ENCODE results near the gene UGT1A4. TPM values are rescaled to one million over a fixed set of nuclear protein-coding genes. Genes with fewer than 3 reads are reported as not detected.

Gene UGT1A4
- total and polyA plus RNA-seq, 9 donors, result not detected

Other genes with a start within 250 kb of the UGT1A4 start
- gene USP40, start 152.0 kb upstream of the UGT1A4 start, total RNA-seq, result 22.5 TPM
- gene USP40, start 152.0 kb upstream of the UGT1A4 start, polyA plus RNA-seq (ENCODE audit: insufficient read depth in 1 of 8, insufficient read length in 8 of 8, low replicate concordance in 1 of 8), result 10 to 100 TPM; 18.0 to 30.2 (median 21.9) TPM
- gene UGT1A8, start 101.1 kb upstream of the UGT1A4 start, total RNA-seq, result not detected
- gene UGT1A8, start 101.1 kb upstream of the UGT1A4 start, polyA plus RNA-seq (ENCODE audit: insufficient read depth in 1 of 8, insufficient read length in 8 of 8, low replicate concordance in 1 of 8), result not detected
- not detected for gene UGT1A10, start 82.3 kb upstream of the UGT1A4 start, total RNA-seq
- not detected for gene UGT1A10, start 82.3 kb upstream of the UGT1A4 start, polyA plus RNA-seq (ENCODE audit: insufficient read depth in 1 of 8, insufficient read length in 8 of 8, low replicate concordance in 1 of 8)
- not detected for gene UGT1A9, start 46.8 kb upstream of the UGT1A4 start, total RNA-seq
- not detected for gene UGT1A9, start 46.8 kb upstream of the UGT1A4 start, polyA plus RNA-seq (ENCODE audit: insufficient read depth in 1 of 8, insufficient read length in 8 of 8, low replicate concordance in 1 of 8)
- gene UGT1A7, start 36.8 kb upstream of the UGT1A4 start, total RNA-seq, result not detected
- under 1 TPM in 1 of 8 donors, not detected in 7; 0.13 TPM for gene UGT1A7, start 36.8 kb upstream of the UGT1A4 start, polyA plus RNA-seq (ENCODE audit: insufficient read depth in 1 of 8, insufficient read length in 8 of 8, low replicate concordance in 1 of 8)
- gene UGT1A6, start 25.8 kb upstream of the UGT1A4 start, total RNA-seq, result not detected
- under 1 TPM in 1 of 8 donors, not detected in 7; 0.16 TPM for gene UGT1A6, start 25.8 kb upstream of the UGT1A4 start, polyA plus RNA-seq (ENCODE audit: insufficient read depth in 1 of 8, insufficient read length in 8 of 8, low replicate concordance in 1 of 8)
- not detected for gene UGT1A5, start 5.8 kb upstream of the UGT1A4 start, total RNA-seq
- gene UGT1A5, start 5.8 kb upstream of the UGT1A4 start, polyA plus RNA-seq (ENCODE audit: insufficient read depth in 1 of 8, insufficient read length in 8 of 8, low replicate concordance in 1 of 8), result not detected
- gene UGT1A3, start 10.3 kb downstream of the UGT1A4 start, total RNA-seq, result not detected
- not detected for gene UGT1A3, start 10.3 kb downstream of the UGT1A4 start, polyA plus RNA-seq (ENCODE audit: insufficient read depth in 1 of 8, insufficient read length in 8 of 8, low replicate concordance in 1 of 8)
- not detected for gene UGT1A1, start 41.5 kb downstream of the UGT1A4 start, total RNA-seq
- gene UGT1A1, start 41.5 kb downstream of the UGT1A4 start, polyA plus RNA-seq (ENCODE audit: insufficient read depth in 1 of 8, insufficient read length in 8 of 8, low replicate concordance in 1 of 8), result under 1 TPM in 4 of 8 donors, not detected in 4; 0.04 to 0.10 (median 0.08) TPM
- not detected for gene MROH2A, start 59.6 kb downstream of the UGT1A4 start, total RNA-seq
- gene MROH2A, start 59.6 kb downstream of the UGT1A4 start, polyA plus RNA-seq (ENCODE audit: insufficient read depth in 1 of 8, insufficient read length in 8 of 8, low replicate concordance in 1 of 8), result not detected
- 6.2 TPM for gene HJURP, start 135.8 kb downstream of the UGT1A4 start, total RNA-seq
- gene HJURP, start 135.8 kb downstream of the UGT1A4 start, polyA plus RNA-seq (ENCODE audit: insufficient read depth in 1 of 8, insufficient read length in 8 of 8, low replicate concordance in 1 of 8), result 10 to 100 TPM in 7 of 8 donors, 1 to 10 TPM in 1; 8.6 to 15.3 (median 12.2) TPM
- gene TRPM8, start 198.6 kb downstream of the UGT1A4 start, total RNA-seq, result not detected
- gene TRPM8, start 198.6 kb downstream of the UGT1A4 start, polyA plus RNA-seq (ENCODE audit: insufficient read depth in 1 of 8, insufficient read length in 8 of 8, low replicate concordance in 1 of 8), result under 1 TPM in 4 of 8 donors, not detected in 4; 0.17 to 0.30 (median 0.25) TPM